HG03558 (cell line): ENCODE results near the gene PPP1R3G.

Experiments
- ATAC-seq: cut with Tn5 transposase; IDR thresholded peaks from one replicate; pipeline ENCODE4 v1.9.1; 2021; ENCODE audit warnings: moderate number of reproducible peaks; ENCODE audit not compliant: unreplicated experiment; ENCODE audit errors: extremely low read depth

The PPP1R3G gene

DNA sequence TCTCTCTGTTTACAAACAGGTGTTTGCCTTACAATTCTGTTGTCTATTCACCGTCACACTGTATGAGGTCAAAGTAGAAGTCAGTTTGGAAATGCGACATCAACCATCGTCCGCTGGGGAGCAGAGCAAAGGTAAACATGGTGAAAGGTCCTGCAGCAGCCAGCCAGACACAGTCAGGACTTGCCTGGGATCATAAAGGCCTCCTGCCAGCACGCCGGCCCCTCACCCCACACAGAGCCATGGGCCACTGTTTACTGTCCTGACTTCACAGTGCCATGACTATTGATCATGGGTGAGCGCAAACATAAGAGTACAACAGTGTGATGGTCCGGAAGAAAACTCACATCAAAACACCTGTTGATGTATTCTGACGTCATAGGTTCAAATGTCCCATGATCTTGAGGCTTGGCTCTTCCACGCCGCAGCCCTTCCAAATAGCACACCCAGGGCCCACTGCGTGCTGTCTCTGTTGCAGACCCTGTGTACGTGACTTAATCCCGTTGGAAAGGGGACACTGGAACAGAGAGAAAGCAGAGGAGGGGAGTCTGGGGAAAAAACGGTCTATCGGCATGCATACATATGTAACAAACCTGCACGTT is 16.9 kb upstream of the PPP1R3G start:
- no peak for ATAC-seq

- ATAC-seq: no peak
These were observed 13.9 kb upstream of the PPP1R3G start for GRCh38 chr6:5071216-5071615.

GRCh38 chr6:5072440-5072839 is 12.7 kb upstream of the PPP1R3G start:
- ATAC-seq: no peak

DNA sequence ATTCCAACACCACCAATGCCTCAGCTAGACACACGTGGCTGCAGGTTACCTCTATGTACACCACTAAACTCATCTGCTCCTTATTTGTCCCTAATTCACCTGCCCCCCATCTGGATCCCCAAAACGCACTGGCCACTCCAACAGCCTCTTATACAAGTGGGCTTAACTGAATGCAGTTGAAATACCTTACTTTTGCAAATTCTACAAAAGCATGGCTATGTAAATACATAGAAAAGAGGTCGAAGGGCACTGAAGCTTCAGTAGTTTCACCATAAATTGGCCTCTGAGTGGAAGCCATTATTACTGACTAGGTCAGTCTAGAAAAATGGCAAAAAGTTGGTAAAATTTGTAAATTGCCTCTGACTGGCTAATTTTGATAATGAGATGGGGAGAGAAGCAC is 11.1 kb upstream of the PPP1R3G start:
- ATAC-seq: no peak

GRCh38 chr6:5076931-5077330 is 8.2 kb upstream of the PPP1R3G start:
- ATAC-seq: no peak

DNA sequence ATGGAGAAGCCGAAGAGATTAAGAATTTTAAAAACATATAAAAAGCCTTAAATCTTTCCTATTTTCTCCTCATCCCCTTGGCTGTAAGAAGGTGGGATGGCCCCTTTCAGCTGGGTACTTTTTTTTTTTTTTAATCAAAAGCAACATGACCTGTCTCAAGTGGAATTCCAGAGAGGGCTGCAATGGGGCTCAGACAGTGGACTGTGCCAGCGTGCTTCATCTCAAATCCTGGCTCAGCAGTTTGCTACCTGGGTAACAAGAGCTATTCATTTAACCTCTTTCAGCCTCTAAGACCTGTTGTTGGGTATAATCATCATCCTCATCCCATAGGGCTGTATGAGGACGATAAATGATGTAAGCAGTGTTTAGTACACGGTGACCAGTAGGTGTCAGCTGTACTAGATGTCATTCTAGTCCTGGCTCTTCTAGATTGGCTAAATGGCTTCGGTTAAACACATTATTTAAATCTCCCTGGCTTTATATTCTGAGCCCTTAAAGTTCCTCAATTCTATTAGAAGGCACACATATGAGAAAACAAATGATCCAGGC is 6.9 kb upstream of the PPP1R3G start:
- ATAC-seq: no peak

DNA sequence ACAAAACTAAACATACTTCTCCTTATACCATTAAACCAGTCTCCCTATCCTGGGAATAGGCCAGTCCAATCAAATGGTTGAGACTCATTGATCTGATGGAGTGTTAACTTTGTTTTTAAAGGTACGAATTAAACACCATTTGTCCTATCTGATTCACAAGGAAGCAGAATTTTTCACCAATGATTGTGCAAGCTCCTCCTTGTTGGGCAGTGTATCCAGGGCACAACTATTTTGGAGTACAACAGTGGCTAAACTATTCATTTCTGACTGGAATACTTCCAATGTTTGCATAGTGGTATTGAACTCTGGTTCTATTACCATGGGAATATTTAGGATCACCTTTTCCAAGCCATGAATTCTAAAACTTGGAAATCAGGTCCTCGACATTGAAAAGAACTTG is 5.4 kb upstream of the PPP1R3G start:
- no peak for ATAC-seq

DNA sequence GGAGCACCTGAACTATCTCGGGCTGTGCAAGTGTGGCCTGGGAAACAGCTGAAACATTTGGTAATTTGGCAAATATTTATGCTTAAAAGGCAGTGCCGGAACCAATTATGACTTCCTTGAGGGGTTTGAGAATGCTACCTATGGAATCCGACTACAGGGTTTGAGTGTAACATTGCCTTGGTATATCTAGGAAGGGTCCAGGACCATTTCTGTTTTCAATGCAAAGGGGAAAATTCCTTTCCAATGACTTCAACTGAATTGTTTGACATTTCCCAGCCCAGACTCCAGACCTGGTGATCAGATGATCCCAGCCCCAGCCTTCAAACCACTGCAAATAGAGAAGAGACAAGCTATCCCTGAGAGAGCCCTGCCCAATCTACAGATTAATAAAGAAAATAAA is 4.6 kb upstream of the PPP1R3G start:
- no peak for ATAC-seq

DNA sequence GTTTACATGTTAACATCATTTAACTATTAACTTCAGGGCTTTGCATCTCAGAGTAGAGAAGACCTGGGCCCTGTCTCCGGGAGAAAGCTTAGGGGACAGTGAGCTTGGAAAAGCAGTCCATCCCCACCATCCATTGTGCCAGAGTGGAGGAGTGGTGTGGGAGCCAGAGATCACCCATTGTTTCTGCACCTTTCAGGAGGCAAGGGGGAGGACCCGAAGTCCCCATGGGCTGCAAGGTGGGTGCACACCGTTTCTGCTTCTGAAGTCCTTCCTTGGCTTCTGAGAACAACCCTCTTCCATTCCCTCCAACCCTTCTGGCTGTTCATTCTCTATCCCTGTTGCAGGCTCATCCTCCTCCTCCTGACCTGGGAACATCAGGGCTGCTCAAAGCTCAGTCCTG is 4.0 kb upstream of the PPP1R3G start:
- ATAC-seq: no peak

DNA sequence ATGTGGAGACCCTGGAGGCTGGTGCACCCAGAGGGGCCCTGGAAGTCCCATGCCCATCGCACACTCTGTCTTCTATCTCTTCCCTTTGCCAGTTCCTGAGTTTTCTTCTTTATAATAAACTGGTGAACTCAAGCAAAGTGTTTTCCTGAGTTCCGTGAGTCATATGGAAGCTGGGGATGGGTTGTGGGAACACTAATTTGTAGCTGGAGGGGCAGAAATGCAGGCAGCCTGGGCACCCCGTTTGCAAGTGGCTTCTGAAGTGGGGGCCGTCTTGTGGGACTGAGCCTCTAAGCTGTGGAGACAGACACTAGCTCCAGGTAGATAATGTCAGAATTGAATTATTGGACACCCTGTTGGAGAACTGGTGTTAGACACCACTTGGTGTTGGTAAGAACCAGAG is 3.2 kb upstream of the PPP1R3G start:
- no peak for ATAC-seq

- ATAC-seq: no peak
These were observed 2.4 kb upstream of the PPP1R3G start for GRCh38 chr6:5082487-5083306.

- no peak for ATAC-seq
These were observed 1.9 kb upstream of the PPP1R3G start for GRCh38 chr6:5083307-5083583.

GRCh38 chr6:5083813-5084359 is 1.3 kb upstream of the PPP1R3G start:
- no peak for ATAC-seq

- no peak for ATAC-seq
These were observed 771 bp upstream of the PPP1R3G start for GRCh38 chr6:5084360-5084780.

DNA sequence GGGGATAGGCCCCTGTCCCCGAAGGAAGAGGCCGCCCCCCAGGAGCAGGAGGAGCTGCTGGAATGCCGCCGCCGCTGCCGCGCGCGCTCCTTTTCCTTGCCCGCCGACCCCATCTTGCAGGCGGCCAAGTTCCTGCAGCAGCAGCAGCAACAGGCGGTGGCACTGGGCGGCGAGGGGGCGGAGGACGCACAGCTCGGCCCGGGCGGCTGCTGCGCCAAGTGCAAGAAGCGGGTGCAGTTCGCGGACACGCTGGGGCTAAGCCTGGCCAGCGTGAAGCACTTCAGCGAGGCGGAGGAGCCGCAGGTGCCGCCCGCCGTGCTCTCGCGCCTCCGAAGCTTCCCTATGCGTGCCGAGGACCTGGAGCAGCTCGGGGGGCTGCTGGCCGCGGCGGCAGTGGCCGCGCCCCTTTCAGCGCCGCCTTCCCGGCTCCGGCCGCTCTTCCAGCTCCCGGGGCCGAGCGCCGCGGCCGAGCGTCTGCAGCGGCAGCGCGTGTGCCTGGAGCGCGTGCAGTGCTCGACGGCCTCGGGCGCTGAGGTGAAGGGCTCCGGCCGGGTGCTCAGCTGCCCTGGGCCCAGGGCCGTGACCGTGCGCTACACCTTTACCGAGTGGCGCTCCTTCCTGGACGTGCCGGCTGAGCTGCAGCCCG is 630 bp downstream of the PPP1R3G start:
- ATAC-seq: no peak

GRCh38 chr6:5086294-5086890 is 1.3 kb downstream of the PPP1R3G start:
- no peak for ATAC-seq

DNA sequence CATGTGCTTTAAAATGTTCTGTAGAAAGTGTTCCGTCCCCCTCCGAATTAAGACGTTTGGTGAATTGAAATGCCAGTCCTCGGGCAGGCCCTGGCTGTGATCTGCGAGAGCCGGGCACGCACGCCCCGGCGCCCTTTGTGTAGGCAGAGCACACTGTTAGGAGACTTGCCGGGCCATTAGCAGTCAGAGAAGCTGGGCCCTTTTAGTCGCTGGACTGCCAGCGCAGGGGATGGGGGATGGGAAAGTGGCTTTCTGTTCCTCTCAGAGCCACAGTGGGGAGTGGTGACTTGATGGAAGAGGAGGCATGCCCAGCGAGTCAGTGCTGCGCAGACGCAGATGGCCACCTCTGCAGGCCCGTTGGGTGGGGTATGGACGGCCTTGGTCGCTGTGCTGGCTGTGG is 2.2 kb downstream of the PPP1R3G start:
- no peak for ATAC-seq

DNA sequence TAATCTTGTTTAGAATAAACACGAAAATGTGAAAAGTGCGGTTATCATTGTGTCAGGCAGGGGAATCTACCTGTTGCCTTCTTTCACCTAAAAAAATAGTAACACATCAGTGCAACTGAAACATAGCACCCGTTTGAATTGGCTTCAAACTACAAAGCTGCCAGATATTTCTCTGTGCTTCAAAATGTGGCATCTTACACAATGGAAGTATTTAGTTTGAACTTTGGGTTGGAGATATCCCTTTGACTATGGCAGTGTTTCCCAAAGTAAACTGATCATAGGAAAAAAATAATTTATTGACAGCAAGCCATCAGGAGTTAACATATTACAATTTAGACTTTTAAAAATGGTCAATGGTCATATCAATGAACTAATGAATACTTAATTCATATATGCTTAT is 3.6 kb downstream of the PPP1R3G start:
- no peak for ATAC-seq

DNA sequence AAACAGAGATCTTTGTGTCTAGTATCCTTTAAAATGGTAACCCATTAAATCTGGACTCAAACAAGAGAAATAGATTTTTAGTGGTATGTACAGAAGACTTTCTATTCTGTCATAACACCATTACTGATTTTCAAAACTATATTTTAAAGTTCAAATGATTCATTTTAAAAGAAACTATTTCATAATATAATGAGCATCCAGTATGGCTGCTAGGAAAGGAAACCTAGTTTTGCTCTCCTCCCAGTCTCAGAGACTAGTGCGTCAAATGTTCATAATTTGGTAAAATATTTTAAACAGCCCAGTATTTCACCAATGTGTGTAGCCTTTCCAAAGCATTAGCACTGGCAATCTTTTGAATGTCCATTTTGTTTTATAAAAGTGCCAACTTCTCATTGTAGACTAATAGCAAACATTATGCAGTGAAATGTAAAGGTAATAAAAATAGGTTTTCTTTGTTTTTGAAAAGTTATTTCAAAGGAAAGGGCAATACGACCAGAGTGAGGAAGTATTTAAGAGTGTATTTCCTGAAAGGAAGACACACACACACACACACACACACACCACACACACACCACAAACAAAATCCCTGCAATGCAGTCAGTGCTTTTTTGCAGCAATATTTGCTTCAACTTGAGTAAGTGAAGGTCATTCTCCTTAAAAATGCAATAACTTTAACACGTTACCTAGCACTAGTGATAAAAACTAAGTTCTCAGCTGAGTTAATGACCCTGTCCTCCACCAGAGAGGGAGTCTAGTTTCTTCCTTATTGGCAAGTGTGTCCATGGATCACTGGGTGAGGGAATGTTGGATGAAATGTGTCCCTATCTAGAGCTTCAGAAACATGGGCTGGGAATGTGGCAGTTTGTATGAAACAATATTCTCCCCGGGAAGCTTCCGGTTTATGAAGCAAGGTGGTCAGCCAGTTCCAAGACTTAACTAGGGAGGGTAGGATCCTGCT is 4.6 kb downstream of the PPP1R3G start:
- ATAC-seq: no peak

- no peak for ATAC-seq
These were observed 5.5 kb downstream of the PPP1R3G start for GRCh38 chr6:5090603-5091002.
